IMR-90 (cell line): ENCODE data around the gene MRPL33. TPM values are rescaled to one million over a fixed set of nuclear protein-coding genes. Genes with fewer than 3 reads are reported as not detected.

Experiments
- ATAC-seq: fragments of 200-7000 bp; cut with Tn5 transposase; 2 replicates; pipeline ENCODE4 v1.9.1; 2020; ENCODE audit warnings: low read depth, mild to moderate bottlenecking, moderate library complexity
- BruUV-seq: library from RNA; stranded (reverse); fragments of 400-500 nt; replicated peaks from 2 replicates; lab custom pipeline; 2021; lab: Mats Ljungman, UMichigan
- CTCF ChIA-PET: fragments of 300-600 bp; formaldehyde crosslinking; extraction: SDS; loops from one replicate; lab custom pipeline; 2021; ENCODE audit warnings: antibody characterized with exemption; lab: Yijun Ruan, JAX
- POLR2A ChIA-PET: fragments of 300-600 bp; sonication (Branson Sonifier 250); formaldehyde crosslinking; loops from one replicate; lab custom pipeline; 2022; ENCODE audit warnings: antibody characterized with exemption; ENCODE audit not compliant: unreplicated experiment; lab: Charles Lee
- DNase-seq: peaks from one replicate; pipeline ENCODE4 v3.0.0; 2013
- H2AFZ ChIP-seq: replicated peaks from 2 replicates; pipeline ENCODE3; 2013; ENCODE audit warnings: low read length, mild to moderate bottlenecking; ENCODE audit not compliant: poor library complexity
- H2AK5ac ChIP-seq: 2 replicates; pipeline ENCODE4 v1.6.1; 2013; ENCODE audit warnings: low read depth, low read length, inconsistent platforms
- H2AK9ac ChIP-seq: replicated peaks from 2 replicates; pipeline ENCODE3; 2013; ENCODE audit warnings: mild to moderate bottlenecking, low read depth, low read length, moderate library complexity; ENCODE audit not compliant: poor library complexity
- H2BK120ac ChIP-seq: 2 replicates; pipeline ENCODE4 v1.6.1; 2013; ENCODE audit warnings: low read depth, low read length, inconsistent platforms
- H2BK15ac ChIP-seq: 3 replicates; pipeline ENCODE4 v1.6.1; 2013; ENCODE audit warnings: low read depth, low read length, inconsistent platforms
- H2BK20ac ChIP-seq: 2 replicates; pipeline ENCODE4 v1.6.1; 2013; ENCODE audit warnings: low read depth, mild to moderate bottlenecking, inconsistent platforms, low read length, moderate library complexity
- H2BK5ac ChIP-seq: 2 replicates; pipeline ENCODE4 v1.6.1; 2013; ENCODE audit warnings: mild to moderate bottlenecking, low read depth, low read length, inconsistent platforms; ENCODE audit not compliant: poor library complexity, severe bottlenecking
- H3K14ac ChIP-seq: replicated peaks from 2 replicates; pipeline ENCODE4 v1.6.1; 2013; ENCODE audit warnings: low read depth, low read length, inconsistent platforms
- H3K18ac ChIP-seq: 2 replicates; pipeline ENCODE4 v1.6.1; 2013; ENCODE audit warnings: low read depth, low read length, control low read depth
- H3K23ac ChIP-seq: 2 replicates; pipeline ENCODE4 v1.6.1; 2013; ENCODE audit warnings: low read depth, low read length, inconsistent platforms
- H3K27ac ChIP-seq: 2 replicates; pipeline ENCODE4 v1.5.1; 2013; ENCODE audit warnings: mild to moderate bottlenecking, control low read depth, low read length; ENCODE audit not compliant: insufficient read depth
- H3K27me3 ChIP-seq: 2 replicates; pipeline ENCODE4 v1.6.1; 2013; ENCODE audit warnings: low read length; ENCODE audit not compliant: control insufficient read depth, insufficient read depth
- H3K36me3 ChIP-seq: 2 replicates; pipeline ENCODE4 v1.6.1; 2013; ENCODE audit warnings: low read length, mixed read lengths; ENCODE audit not compliant: control insufficient read depth, insufficient read depth
- H3K4ac ChIP-seq: 2 replicates; pipeline ENCODE4 v1.6.1; 2013; ENCODE audit warnings: low read depth, low read length, inconsistent platforms
- H3K4me1 ChIP-seq: 2 replicates; pipeline ENCODE4 v1.6.1; 2013; ENCODE audit warnings: low read length, mixed read lengths; ENCODE audit not compliant: control insufficient read depth, insufficient read depth
- H3K4me2 ChIP-seq: 2 replicates; pipeline ENCODE4 v1.6.1; 2013; ENCODE audit warnings: low read depth, mild to moderate bottlenecking, control low read depth, low read length, moderate library complexity
- H3K4me3 ChIP-seq: 2 replicates; pipeline ENCODE4 v1.5.1; 2013; ENCODE audit warnings: low read depth, mild to moderate bottlenecking, control low read depth, low read length, moderate library complexity; ENCODE audit not compliant: insufficient read depth
- H3K56ac ChIP-seq: 2 replicates; pipeline ENCODE4 v1.6.1; 2013; ENCODE audit warnings: low read length, inconsistent platforms; ENCODE audit not compliant: insufficient read depth; ENCODE audit errors: extremely low read depth
- H3K79me1 ChIP-seq, 2 experiments: 2 replicates each; pipeline ENCODE4 v1.6.1; 2013; ENCODE audit warnings: low read length in 2 of 2, inconsistent platforms in 1 of 2, low read depth in 1 of 2
- H3K9ac ChIP-seq: 2 replicates; pipeline ENCODE4 v1.6.1; 2013; ENCODE audit warnings: low read depth, low read length, control low read depth
- H3K9me1 ChIP-seq: 2 replicates; pipeline ENCODE4 v1.6.1; 2013; ENCODE audit warnings: low read length, inconsistent platforms; ENCODE audit not compliant: insufficient read depth
- H3K9me3 ChIP-seq: 2 replicates; pipeline ENCODE4 v1.6.1; 2013; ENCODE audit warnings: low read length; ENCODE audit not compliant: control insufficient read depth, insufficient read depth
- H4K20me1 ChIP-seq: 2 replicates; pipeline ENCODE4 v1.6.1; 2013; ENCODE audit warnings: low read length, inconsistent platforms; ENCODE audit not compliant: insufficient read depth
- H4K5ac ChIP-seq: 2 replicates; pipeline ENCODE4 v1.6.1; 2013; ENCODE audit warnings: mild to moderate bottlenecking, low read depth, low read length, control low read depth
- H4K8ac ChIP-seq, 2 experiments: 2 replicates each; pipeline ENCODE4 v1.6.1; 2013; ENCODE audit warnings: low read depth in 2 of 2, low read length in 2 of 2, control low read depth in 1 of 2, inconsistent platforms in 1 of 2
- H4K91ac ChIP-seq: 2 replicates; pipeline ENCODE4 v1.6.1; 2013; ENCODE audit warnings: low read depth, low read length, inconsistent platforms; ENCODE audit not compliant: insufficient read depth
- BHLHE40 ChIP-seq: fragments of 150-350 bp; IDR thresholded peaks from 2 replicates; pipeline ENCODE4 v1.6.1; 2016; ENCODE audit warnings: mild to moderate bottlenecking, low read depth, low read length
- CEBPB ChIP-seq: IDR thresholded peaks from 2 replicates; pipeline ENCODE4 v1.6.1; 2012; ENCODE audit warnings: low read depth, low read length, improper control_type of control experiment
- CHD1 ChIP-seq: IDR thresholded peaks from 2 replicates; pipeline ENCODE4 v1.6.1; 2012; ENCODE audit warnings: low read depth, low read length, improper control_type of control experiment
- ELK1 ChIP-seq: fragments of 150-350 bp; IDR thresholded peaks from 2 replicates; pipeline ENCODE4 v1.6.1; 2016; ENCODE audit warnings: low read depth, mild to moderate bottlenecking, low read length, moderate library complexity, borderline replicate concordance
- FOS ChIP-seq: fragments of 150-350 bp; IDR thresholded peaks from 2 replicates; pipeline ENCODE4 v1.6.1; 2016; ENCODE audit warnings: low read depth, low read length
- MAFK ChIP-seq: IDR thresholded peaks from 2 replicates; pipeline ENCODE4 v1.6.1; 2012; ENCODE audit warnings: low read depth, low read length, improper control_type of control experiment
- MAZ ChIP-seq: IDR thresholded peaks from 2 replicates; pipeline ENCODE4 v1.6.1; 2012; ENCODE audit warnings: low read depth, mild to moderate bottlenecking, low read length, improper control_type of control experiment, moderate library complexity, borderline replicate concordance
- MXI1 ChIP-seq: IDR thresholded peaks from 2 replicates; pipeline ENCODE4 v1.6.1; 2012; ENCODE audit warnings: low read depth, mild to moderate bottlenecking, low read length, moderate library complexity, borderline replicate concordance
- NFE2L2 ChIP-seq: fragments of 150-350 bp; IDR thresholded peaks from 2 replicates; pipeline ENCODE4 v1.6.1; 2016; ENCODE audit warnings: low read depth, mild to moderate bottlenecking, low read length
- POLR2A ChIP-seq: IDR thresholded peaks from 2 replicates; pipeline ENCODE4 v1.6.1; 2012; ENCODE audit warnings: mild to moderate bottlenecking, low read depth, low read length
- RAD21 ChIP-seq: IDR thresholded peaks from 2 replicates; pipeline ENCODE4 v1.6.1; 2012; ENCODE audit warnings: low read length, improper control_type of control experiment
- RCOR1 ChIP-seq: IDR thresholded peaks from 2 replicates; pipeline ENCODE4 v1.6.1; 2012; ENCODE audit warnings: mild to moderate bottlenecking, low read length, improper control_type of control experiment; ENCODE audit not compliant: insufficient replicate concordance
- RFX5 ChIP-seq: IDR thresholded peaks from 2 replicates; pipeline ENCODE4 v1.8.0; 2012; ENCODE audit warnings: low read depth, mild to moderate bottlenecking, low read length, moderate library complexity
- SMC3 ChIP-seq: fragments of 150-350 bp; IDR thresholded peaks from 2 replicates; pipeline ENCODE4 v1.6.1; 2016; ENCODE audit warnings: low read depth, mild to moderate bottlenecking, antibody characterized with exemption, low read length, moderate library complexity
- USF2 ChIP-seq: fragments of 150-350 bp; IDR thresholded peaks from 2 replicates; pipeline ENCODE4 v1.6.1; 2017; ENCODE audit warnings: mild to moderate bottlenecking, antibody characterized with exemption, low read length, low read depth
- WGBS, 2 experiments: methylation state at CpG; one replicate each; pipeline versions ENCODE4 v1.1.5 to v1.1.7; 2013; ENCODE audit warnings: missing lambda C conversion rate in 2 of 2; ENCODE audit not compliant: insufficient read length in 1 of 2; ENCODE audit errors: extremely low coverage in 2 of 2; 5-methylcytosine and 5-hydroxymethylcytosine counted together
- dilution Hi-C: fragments of 300-500 bp; cut with HindIII; formaldehyde crosslinking; loops from one replicate; pipeline ENCODE4 v1.14.3; 2018; ENCODE audit warnings: low sequenced_read_pairs; ENCODE audit not compliant: unreplicated experiment
- in situ Hi-C: fragments of 300-500 bp; cut with MboI; formaldehyde crosslinking; loops from 3 replicates; pipeline ENCODE4 v1.14.3; 2019; ENCODE audit warnings: low sequenced_read_pairs, inconsistent platforms, mixed read lengths
- intact Hi-C: fragments of 100-400 bp; cut with micrococcal nuclease; formaldehyde crosslinking; loops from 2 replicates; pipeline ENCODE4 v1.10.0; 2022
- polyA plus RNA-seq, 3 experiments: library from polyadenylated mRNA; depleted of rRNA; stranded (reverse); fragments of >200 nt; gene quantifications; 2 replicates each; pipeline ENCODE4 v1.2.3, GENCODE V29; 2012; ENCODE audit warnings: low replicate concordance in 1 of 3
- total RNA-seq: library from RNA; depleted of rRNA; stranded (reverse); fragments of >200 nt; gene quantifications from 2 replicates; pipeline ENCODE4 v1.2.3, GENCODE V29; 2012

Gene MRPL33
- total and polyA plus RNA-seq, 2 of the 4 experiments (the other 2 are of a cell fraction) = 13.3 to 101 TPM

GRCh38 chr2:27728081-27728858 is 43.2 kb upstream of the MRPL33 start (continued):
- no peak for TF ChIP-seq NFE2L2

- Histone ChIP-seq H3K4ac (no peak overlapping the region), H3K18ac (no peak overlapping the region), H2BK15ac (peak overlapping the region; percentile 40; the same call in 1 of the 3 replicates), H3K9me1 (no peaks in the 10 kb centered on the region), H3K4me1 (peaks cover under 1% of the 10 kb centered on the region; the same call in 1 of the 2 replicates), H2BK20ac (no peak overlapping the region), H3K4me3 (no peak overlapping the region), H3K9ac (no peak overlapping the region), H3K9me3 (no peaks in the 10 kb centered on the region), H3K4me2 (no peak overlapping the region), H2BK120ac (no peak overlapping the region), H3K79me1 (no peaks in the 10 kb centered on the region), H4K20me1 (no peaks in the 10 kb centered on the region), H4K91ac (no peak overlapping the region), H3K14ac (no peak overlapping the region), H2AK9ac (no peak overlapping the region), H3K23ac (no peak overlapping the region), H3K36me3 (no peaks in the 10 kb centered on the region), H3K27me3 (no peaks in the 10 kb centered on the region), H2BK5ac (no peak overlapping the region), H4K8ac (no peak overlapping the region), H2AFZ (peak overlapping the region; percentile 72), H3K27ac (no peak overlapping the region), H2AK5ac (no peak overlapping the region), H4K5ac (no peak overlapping the region), H3K56ac (no peak overlapping the region)
- intact Hi-C loops (no loop called here), dilution Hi-C loops (no loop called here), in situ Hi-C loops (no loop called here)
- ChIA-PET CTCF (no interaction called here), POLR2A (no interaction called here)
- ATAC-seq = no peak
- no peak for DNase-seq
- BruUV-seq = no TSS peak
- WGBS, 2 experiments = no CpG with 5 or more reads among the region's 4 CpGs
- TF ChIP-seq SMC3 = no peak
- no peak for TF ChIP-seq BHLHE40
- no peak for TF ChIP-seq RAD21
- no peak for TF ChIP-seq NFE2L2
- no peak for TF ChIP-seq FOS
- TF ChIP-seq POLR2A = no peak
- no peak for TF ChIP-seq USF2
- TF ChIP-seq MXI1 = no peak
- TF ChIP-seq MAZ = no peak
- no peak for TF ChIP-seq CHD1
- TF ChIP-seq RFX5 = no peak
- no peak for TF ChIP-seq CEBPB
- no peak for TF ChIP-seq MAFK
- TF ChIP-seq ELK1 = no peak
- TF ChIP-seq RCOR1 = no peak
Measured at GRCh38 chr2:27729198-27729597, 42.3 kb upstream of the MRPL33 start.
